ENCODE measurements around the gene SLC23A2. TPM values are rescaled to one million over a fixed set of nuclear protein-coding genes. Genes with fewer than 3 reads are reported as not detected.

Gene SLC23A2
- total RNA-seq, 2 donors from 2014 or later, result 12.3 to 13.7 TPM

DNA sequence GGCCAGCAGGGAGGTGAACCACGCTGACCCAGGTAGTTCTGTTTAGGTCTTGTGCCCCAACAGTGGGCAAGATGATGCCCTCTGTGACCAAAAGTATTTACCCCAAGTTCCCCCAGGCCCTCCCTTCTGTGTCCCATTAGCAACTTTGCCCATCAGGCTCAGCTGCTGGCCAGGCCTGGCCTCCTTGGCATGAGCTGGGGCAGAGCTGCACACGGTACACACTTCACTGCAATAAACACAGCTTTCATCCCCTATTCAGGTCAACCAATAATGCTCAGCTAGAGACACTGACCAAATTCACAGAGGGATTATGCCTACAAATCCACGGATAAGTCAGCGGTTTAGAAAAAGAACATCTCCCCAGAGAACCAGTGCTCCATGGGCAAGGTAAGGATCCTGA lies 103.7 kb downstream of the SLC23A2 start:
- WGBS, 2 experiments (ENCODE audit: insufficient coverage in 1 of 2, insufficient read length in 1 of 2), result 93 to 100% methylated on average over 1 to 4 of the region's 4 CpGs
- Histone ChIP-seq H3K36me3 (ENCODE audit: control insufficient read depth, insufficient read depth, low read length) (no peaks in the 10 kb centered on the region), H3K4me1 (ENCODE audit: control insufficient read depth, insufficient read depth, low read length) (no peaks in the 10 kb centered on the region), H3K9ac (ENCODE audit: extremely low read depth, low read length, poor library complexity, severe bottlenecking) (no peak overlapping the region), H3K4me3 (ENCODE audit: low read length) (no peak overlapping the region), H3K27me3 (ENCODE audit: control insufficient read depth, insufficient read depth, low read length, poor library complexity, severe bottlenecking) (no peaks in the 10 kb centered on the region), H3K27ac (ENCODE audit: low read depth, low read length) (no peak overlapping the region), H3K9me3 (ENCODE audit: control insufficient read depth, low read length) (no peaks in the 10 kb centered on the region)
- Mint-ChIP-seq H3K4me1 (no peaks in the 10 kb centered on the region), H3K36me3 (ENCODE audit: low read depth) (peaks cover 7% of the 10 kb centered on the region), H3K9me3 (no peaks in the 10 kb centered on the region), H3K27ac (no peak overlapping the region), H3K4me3 (no peak overlapping the region), H3K27me3 (ENCODE audit: insufficient read depth) (no peaks in the 10 kb centered on the region)
- TF ChIP-seq, protein P1, sequence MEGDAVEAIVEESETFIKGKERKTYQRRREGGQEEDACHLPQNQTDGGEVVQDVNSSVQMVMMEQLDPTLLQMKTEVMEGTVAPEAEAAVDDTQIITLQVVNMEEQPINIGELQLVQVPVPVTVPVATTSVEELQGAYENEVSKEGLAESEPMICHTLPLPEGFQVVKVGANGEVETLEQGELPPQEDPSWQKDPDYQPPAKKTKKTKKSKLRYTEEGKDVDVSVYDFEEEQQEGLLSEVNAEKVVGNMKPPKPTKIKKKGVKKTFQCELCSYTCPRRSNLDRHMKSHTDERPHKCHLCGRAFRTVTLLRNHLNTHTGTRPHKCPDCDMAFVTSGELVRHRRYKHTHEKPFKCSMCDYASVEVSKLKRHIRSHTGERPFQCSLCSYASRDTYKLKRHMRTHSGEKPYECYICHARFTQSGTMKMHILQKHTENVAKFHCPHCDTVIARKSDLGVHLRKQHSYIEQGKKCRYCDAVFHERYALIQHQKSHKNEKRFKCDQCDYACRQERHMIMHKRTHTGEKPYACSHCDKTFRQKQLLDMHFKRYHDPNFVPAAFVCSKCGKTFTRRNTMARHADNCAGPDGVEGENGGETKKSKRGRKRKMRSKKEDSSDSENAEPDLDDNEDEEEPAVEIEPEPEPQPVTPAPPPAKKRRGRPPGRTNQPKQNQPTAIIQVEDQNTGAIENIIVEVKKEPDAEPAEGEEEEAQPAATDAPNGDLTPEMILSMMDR (conservative IDR thresholded peaks at IDR 0.05), result no peak
- no peak for DNase-seq

DNA sequence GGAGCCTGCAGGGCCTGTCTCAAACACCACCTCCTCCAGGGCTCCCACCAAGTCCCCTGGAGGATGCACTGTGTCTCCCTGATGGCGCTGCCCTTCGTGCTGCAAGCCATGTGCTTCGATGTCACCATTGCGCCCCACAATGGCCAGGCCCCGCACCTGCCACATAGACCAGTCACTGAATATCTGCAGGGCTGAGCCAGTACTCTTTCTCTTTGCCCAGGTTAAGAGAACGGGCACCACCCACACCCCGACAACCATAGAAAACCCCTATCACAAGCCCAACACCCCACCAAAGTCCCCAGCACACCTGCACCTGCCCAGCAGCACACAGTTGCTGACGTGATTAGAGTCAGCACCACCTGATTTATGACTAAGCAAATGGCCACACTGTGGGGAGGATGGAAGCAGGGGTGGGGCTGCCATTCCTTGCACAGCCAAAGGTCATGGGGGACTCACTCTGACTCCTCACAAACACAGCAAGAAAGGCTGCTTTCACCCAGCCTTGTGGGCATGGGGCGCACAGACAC lies 104.3 kb downstream of the SLC23A2 start:
- H3K36me3 ChIP-seq (ENCODE audit: control insufficient read depth, insufficient read depth, low read length), result no peaks in the 10 kb centered on the region
- no peak overlapping the region for H3K27ac ChIP-seq (ENCODE audit: low read depth, low read length)
- no peaks in the 10 kb centered on the region for H3K27me3 ChIP-seq (ENCODE audit: control insufficient read depth, insufficient read depth, low read length, poor library complexity, severe bottlenecking)
- Mint-ChIP-seq H3K4me3 (no peak overlapping the region), H3K9me3 (no peaks in the 10 kb centered on the region), H3K27me3 (ENCODE audit: insufficient read depth) (no peaks in the 10 kb centered on the region), H3K4me1 (no peaks in the 10 kb centered on the region), H3K27ac (peak overlapping the region; percentile 78), H3K36me3 (ENCODE audit: low read depth) (peaks cover 5% of the 10 kb centered on the region)
- no peaks in the 10 kb centered on the region for H3K9me3 ChIP-seq (ENCODE audit: control insufficient read depth, low read length)
- no peak overlapping the region for H3K9ac ChIP-seq (ENCODE audit: extremely low read depth, low read length, poor library complexity, severe bottlenecking)
- 80 to 85% methylated on average over 6 to 9 of the region's 9 CpGs for WGBS, 2 experiments (ENCODE audit: insufficient coverage in 1 of 2, insufficient read length in 1 of 2)
- no peak overlapping the region for H3K4me3 ChIP-seq (ENCODE audit: low read length)
- DNase-seq, result peak; percentile 91
- TF ChIP-seq, protein P1 (conservative IDR thresholded peaks at IDR 0.05), result peak; percentile 74
- H3K4me1 ChIP-seq (ENCODE audit: control insufficient read depth, insufficient read depth, low read length), result no peaks in the 10 kb centered on the region

DNA sequence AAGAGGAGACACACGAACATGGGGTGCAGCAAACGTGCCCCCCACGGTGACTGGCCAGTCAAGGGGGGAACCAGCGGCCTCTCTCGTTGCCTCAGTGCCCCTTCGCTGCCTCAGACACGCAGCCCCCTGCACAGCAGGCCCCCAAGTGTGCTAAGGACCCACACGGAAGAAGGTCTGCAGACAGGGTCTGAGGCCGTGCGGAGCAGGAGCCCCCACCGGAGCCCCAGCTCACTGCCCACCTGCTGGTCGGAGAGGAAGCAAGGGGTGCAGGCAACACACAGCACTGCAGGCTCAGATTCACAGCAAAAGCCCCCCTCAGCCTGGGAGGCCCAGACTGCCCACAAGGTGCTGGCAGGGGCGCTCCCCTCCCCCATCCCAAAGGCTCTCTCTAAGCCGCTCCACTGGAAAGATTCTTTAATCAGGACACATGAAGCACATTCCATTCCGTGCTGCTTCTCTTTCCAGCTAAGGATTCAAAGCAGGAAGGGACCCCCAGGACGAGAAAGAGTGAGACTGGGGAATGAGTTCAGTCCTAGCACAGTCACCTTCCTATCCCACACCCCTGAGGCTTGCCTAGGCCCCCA lies 105.1 kb downstream of the SLC23A2 start:
- WGBS, 2 experiments (ENCODE audit: insufficient coverage in 1 of 2, insufficient read length in 1 of 2), result 92 to 94% methylated on average over 10 to 16 of the region's 16 CpGs
- Histone ChIP-seq H3K4me1 (ENCODE audit: control insufficient read depth, insufficient read depth, low read length) (no peaks in the 10 kb centered on the region), H3K27me3 (ENCODE audit: control insufficient read depth, insufficient read depth, low read length, poor library complexity, severe bottlenecking) (no peaks in the 10 kb centered on the region), H3K9me3 (ENCODE audit: control insufficient read depth, low read length) (no peaks in the 10 kb centered on the region), H3K27ac (ENCODE audit: low read depth, low read length) (no peak overlapping the region), H3K9ac (ENCODE audit: extremely low read depth, low read length, poor library complexity, severe bottlenecking) (no peak overlapping the region), H3K4me3 (ENCODE audit: low read length) (no peak overlapping the region), H3K36me3 (ENCODE audit: control insufficient read depth, insufficient read depth, low read length) (no peaks in the 10 kb centered on the region)
- Mint-ChIP-seq H3K36me3 (ENCODE audit: low read depth) (peaks cover 4% of the 10 kb centered on the region), H3K27ac (no peak overlapping the region), H3K9me3 (no peaks in the 10 kb centered on the region), H3K4me3 (no peak overlapping the region), H3K27me3 (ENCODE audit: insufficient read depth) (no peaks in the 10 kb centered on the region), H3K4me1 (no peaks in the 10 kb centered on the region)
- peak; percentile 56 for DNase-seq
- TF ChIP-seq, protein P1 (conservative IDR thresholded peaks at IDR 0.05), result no peak

Measured in endodermal cell (in vitro differentiated cells).